NCI-H187 (cell line): ENCODE data around the gene DACH1.

Experiments
- DNase-seq, 2 experiments: peaks; one replicate each; lab custom pipeline; 2025; lab: John Stamatoyannopoulos, UW

The DACH1 gene

DNA sequence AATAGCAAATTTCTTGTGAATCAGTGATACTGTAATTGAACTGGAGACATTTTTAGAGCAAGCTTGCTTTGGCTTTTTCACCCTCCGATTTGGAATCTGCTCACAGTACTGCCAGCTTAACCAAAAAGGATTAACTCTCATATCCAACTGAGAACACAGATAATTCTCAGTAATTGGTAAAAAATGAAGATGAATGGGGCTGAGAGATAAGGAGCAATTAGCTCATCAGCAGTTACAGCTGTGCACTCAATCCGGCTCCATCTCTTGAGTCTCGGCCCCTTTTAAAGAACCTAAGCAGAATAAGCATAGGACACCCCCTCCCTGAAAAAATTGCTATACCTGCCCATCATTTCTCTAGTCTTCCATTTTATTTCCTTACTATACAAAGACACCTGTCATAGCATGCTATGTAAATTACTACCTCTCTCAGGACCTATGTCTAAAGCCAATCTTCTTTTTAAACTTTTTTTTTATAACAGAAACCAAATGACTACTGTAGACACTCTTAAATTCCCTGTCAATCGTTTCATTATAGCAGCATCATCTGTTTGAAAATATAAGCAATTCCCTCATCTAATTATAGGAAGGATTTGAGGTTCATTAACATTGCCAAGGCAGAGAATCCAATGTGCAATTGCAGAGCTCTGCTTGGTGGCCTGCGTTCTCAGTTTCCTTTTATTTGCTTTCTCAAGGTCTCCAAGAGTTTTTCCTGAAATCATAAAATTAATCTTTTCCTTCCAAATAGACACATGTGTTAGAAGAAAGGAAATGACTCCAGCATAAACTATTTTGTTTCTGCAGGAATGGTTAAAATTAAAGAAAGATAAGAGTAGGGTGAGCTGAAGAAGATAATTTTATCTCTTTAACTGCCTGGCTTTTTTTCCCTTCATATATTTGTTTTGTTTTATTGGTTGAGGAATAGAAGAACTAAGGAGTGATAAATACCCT is 242.1 kb downstream of the DACH1 start:
- no peak for DNase-seq

DNA sequence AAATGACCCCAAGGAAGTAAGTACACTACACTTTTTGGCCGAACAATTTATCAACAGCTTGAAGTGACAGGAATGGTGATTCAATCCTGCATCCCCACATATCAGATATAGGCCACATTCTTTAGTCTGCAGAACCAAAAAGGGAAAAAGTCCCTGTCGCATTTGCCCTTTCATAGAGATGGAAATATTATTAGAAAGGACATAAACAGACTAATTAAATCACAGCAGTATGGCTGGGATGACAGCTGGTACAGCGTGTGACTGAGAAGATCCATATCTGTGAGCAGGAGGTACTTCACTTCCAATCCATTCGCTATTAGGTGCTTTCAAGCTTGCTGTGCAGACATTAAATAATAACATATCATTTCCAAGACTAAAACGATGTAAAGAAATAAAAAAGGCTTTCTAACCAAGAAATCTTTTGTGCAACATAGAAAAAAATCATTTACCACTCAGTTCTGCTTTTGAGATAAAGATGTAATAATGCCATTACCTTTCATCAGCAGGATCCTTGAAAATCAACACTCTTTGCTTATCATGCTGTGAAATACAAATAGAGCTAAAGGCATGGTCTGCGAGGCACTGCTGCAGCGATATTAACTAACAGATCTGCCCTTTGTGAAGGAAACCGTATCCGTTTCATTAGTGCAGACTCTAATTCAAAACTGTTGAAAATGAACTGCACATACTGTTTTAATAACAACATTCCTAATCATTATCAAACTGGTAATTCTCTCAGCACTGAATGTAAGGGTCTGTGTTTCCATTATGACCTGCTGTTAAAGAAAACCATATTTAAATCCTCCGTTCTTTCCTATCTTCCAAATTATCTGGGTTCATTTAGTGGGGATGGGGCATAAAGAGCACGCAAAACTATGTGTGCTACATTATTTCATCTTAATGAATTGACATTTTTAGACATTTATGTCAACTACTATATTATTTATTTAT is 245.6 kb downstream of the DACH1 start:
- DNase-seq, result no peak

DNA sequence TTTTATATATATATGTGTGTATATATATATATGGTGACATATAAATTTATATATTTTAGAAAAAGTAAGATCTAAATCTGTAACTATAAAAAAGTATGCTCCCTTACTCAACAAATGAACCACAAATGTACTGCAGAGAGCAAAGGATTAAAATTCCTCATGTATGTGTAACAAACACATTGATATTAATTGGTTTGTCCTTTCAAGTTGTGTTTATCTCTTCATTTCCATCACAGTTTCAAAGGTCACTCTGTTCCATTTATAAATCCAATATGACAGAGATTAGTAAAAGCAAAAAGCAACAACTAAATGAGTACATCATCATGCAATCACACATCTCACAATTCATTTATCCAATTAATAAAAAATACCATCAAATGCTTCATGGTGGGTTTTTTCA is 247.9 kb downstream of the DACH1 start:
- no peak for DNase-seq

DNA sequence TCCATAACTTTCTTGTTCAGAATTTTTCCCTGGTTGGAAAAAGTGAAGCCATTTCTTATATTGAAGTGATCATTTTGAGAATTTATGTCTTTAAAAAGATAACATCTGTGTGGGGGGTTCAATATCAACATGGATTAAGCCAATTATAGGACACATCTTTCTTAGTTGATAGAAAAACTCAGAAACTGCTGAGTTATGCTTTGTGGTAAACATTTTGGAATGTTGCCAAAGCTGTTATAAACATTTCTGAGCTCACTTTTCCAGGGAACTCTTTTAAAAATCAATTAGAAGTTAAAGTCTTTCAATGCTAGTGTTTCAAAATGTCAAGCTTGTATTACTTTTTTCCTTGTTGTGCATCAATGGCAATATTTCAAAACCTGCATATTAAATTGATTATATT is 248.8 kb downstream of the DACH1 start:
- DNase-seq, result no peak

DNA sequence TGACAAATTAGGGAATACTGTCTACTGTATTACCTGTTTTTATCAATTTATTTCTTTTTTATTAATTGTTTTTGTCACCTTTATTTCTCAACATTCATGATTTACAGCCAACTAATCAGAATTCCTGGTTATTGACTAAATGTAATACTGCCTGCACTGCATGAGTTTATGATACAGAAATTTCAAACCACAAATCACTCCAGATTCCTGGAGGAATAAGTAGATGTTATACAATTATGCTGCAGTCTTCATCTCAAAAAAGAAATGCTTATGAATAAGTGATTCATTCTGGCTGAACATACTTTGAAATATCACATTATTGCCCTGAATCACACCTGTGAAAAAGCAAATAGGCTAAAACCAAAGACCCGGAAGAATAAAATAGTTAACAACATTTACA is 249.7 kb downstream of the DACH1 start:
- DNase-seq, result no peak

DNA sequence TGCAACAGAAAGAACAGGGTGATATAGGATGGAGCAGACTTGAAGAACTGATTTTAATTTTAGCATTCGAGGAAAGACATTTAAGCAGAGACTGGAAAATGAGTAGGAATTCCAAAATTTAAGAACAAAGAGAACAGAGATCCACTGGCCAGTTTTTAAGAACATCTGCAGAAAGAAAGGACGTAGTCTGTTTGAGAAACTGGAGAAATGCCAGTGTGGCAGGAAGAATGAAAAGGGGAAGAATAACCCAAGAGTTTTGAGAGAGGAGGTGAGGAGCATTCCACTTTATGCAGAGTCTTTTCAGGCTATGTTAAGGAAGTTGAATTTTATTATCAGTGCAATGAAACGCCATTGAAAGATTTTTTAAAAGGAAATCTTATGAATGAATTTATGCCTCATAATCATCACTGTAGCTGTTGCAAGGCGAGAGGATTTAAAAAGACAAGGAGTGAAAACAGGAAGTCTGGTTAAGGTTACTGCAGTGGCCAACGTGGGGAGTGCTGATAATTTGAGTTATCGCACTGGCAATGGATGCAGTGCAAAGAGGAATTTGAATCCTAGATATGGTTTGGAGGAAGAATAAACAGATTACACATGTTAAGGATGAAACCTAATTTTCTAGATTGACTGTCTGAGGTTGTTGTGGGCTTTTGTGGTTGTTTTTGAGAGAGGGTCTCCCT is 253.8 kb downstream of the DACH1 start:
- DNase-seq, result no peak

DNA sequence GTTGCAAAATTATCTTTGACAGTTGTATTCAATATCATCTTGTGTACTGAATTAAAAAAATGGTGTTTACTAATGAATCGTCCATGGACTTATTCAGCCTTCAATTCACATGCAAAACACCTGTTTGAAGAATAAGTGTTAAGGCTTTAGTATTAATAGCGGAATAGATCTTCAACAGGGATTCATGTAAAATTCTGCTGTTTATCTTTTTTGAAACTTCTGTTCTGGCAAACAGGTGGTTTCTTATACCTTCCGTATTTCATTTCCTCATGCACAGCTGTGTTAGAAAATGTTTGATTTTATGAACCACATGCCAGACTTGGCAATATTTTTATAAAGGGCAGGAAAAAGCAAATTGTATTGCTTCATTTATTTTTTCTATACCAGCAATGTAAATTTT is 255.7 kb downstream of the DACH1 start:
- no peak for DNase-seq

DNA sequence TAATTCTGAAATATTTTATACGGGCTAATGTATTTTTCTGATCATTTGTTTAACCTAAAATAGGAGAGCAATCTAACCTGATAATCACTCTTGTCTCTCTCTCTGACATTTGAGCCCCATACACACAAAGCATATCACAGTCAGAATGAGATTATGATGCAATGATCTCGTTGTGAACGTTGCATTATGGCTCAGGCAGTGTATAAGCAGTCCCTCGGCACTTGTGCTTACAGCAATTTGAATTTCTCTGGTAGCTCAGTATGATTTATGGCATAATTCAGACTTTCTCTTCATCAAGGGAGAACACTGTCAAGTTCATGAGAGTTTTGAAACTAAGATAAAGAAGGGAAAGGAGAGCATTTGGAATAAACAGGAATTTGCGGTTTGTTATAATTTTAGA is 256.1 kb downstream of the DACH1 start:
- DNase-seq, result no peak

DNA sequence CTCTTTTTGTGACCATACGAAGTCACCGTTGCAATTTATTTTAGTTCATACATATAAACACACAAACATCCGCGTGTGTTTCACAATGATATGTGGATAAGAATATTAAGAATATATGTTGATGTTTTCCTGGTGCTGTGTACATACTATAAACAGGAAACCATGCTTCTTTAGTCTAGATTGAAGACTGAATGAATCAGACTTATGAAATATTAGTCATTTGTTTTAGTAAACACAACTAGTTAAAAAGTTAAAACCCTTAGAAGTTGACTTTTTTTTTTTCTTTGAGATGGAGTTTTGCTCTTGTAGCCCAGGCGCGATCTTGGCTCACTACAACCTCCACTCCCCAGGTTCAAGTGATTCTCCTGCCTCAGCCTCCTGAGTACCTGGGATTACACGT is 257.7 kb downstream of the DACH1 start:
- DNase-seq, result no peak

DNA sequence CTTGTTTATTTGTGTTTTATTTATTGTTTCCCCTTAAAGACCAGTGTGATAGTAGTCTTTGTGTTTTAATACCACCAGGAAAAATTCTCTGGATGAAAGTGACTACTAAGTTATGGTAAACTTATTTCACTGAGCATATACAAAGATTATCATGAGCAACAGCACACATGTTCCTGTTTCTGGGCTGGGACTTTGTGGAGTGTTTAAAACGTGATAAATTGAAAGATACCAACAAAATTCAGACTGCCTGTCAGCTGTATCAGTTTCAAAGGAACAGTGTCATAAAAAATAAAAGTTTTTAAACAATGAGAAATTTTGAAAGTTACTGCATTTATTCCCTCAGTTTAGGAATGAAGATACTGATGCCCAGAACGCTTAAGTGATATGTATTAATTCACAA is 259.4 kb downstream of the DACH1 start:
- no peak for DNase-seq

DNA sequence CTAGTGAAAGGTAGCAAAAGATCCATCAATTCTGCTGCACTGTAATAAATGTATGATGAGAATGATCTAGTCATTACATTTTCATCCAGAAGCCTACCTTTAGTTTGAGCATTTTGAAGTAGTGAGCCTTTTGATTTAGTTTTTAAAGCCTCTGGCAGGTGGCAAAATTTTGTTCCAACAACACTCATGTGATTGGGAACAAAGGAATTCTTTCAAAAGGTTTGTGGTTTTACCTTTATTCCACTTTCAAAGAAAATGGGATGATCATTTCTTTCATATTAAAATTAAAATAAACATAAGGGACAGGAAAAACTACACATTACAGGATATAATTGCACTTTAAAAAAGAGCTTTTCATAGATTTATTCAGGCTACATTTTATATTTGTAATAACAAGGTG is 260.2 kb downstream of the DACH1 start:
- no peak for DNase-seq

DNA sequence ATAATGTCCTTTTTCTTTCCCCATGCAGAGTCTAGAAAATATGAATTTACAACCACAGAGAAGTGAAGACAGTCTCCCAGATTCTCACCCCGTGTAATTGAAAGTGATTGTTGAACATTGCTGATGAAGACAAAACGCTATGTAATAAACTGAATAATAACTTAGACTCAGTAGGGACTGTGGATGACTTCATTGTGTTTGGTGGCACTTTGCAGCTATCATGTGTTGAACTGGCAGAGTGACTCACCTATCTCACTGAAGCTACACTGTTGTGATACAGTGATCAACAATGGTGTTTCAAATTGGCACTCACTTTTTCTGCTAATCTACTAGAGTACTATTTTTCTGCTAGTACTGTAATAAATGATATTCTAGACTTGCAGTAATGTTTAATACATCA is 261.3 kb downstream of the DACH1 start:
- no peak for DNase-seq

DNA sequence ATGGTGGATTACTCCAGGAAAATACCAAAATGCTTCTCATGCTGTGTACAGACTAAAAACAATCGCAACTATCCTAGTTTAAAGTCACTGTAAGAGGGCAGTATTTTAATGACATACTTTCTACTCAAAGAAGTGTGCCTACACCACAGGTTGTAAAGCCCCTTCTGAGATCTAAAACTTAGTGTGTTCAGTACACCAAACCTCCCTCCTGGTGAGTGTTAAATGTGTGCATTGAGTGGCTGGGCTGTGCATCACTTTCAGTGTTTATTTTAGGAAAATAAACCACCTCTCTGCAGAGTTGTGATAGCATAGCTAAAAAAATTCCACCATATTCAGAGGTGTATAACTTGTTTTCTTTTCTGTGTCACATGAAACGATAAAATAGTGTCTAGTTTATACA is 263.7 kb downstream of the DACH1 start:
- DNase-seq, result no peak

DNA sequence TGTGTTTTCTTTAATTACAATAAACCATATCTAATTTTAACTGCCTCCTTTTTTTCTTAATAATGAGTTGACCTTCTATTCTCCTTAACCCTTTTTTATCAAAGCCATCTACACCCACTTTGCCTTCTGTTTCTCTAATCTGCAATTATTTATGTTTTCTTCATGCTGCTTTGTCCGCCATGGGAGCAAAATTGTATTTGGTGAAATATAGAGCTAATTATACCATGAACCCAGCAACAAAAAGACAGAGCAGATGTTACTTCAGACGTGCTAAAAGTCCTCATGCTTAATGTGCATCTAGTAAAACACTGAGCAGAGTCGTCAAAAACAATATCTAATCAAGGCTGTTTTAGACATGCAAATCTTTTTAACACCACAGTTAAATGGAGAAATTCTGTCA is 264.7 kb downstream of the DACH1 start:
- DNase-seq, result no peak

DNA sequence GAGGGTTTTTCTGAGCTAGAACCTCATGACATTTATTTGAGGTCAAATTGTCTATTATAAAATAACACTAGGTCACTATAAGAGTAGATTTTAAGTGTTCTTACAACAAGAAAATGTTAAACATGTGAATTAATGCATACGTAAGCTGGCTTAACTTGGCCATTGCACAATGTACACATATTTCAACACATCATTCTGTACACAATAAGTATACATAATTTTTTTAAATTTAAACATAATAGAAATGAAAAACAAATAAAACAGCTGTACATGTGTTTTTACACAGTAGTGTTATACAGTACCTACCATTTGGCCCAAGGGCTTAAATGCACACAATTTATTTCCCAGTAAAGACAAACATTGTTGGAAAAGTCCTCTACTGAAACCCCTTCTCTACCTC is 269.9 kb downstream of the DACH1 start:
- DNase-seq, result no peak

DNA sequence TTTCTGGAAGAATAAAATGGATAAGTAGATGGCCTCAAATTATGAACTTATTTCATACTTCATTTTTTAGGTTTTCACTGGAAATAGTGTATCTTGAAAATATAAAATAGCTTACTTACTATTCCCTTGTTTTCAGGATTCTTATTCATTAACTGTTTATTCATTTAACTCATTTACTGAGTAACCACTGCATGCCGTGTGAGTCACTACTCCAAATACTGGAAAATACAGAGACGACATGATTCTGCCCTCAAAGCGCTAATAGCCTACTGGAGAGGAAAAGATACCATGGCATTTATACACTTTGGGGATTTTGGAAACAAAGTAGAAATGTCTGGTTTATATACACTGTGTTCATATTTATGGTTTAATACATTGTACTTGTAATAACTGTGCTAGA is 270.9 kb downstream of the DACH1 start:
- no peak for DNase-seq

DNA sequence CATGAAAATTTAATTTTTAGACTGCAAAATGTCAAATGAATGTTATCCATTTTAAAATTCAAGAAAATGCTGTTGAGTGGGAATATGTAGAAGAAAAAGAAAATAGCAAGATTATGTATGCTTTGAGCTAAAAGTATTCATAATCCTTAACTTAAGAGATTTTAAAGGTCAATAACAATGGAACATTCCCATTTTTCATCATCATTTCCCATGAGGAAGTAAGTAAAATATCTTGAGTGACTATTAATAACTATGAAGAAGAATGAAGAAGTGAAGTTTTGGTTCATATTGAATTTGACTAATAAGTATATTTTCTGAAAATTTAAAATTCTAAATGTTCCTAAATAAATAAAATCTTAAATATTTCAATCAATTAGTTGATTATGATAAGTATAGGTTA is 273.4 kb downstream of the DACH1 start:
- DNase-seq, result no peak

DNA sequence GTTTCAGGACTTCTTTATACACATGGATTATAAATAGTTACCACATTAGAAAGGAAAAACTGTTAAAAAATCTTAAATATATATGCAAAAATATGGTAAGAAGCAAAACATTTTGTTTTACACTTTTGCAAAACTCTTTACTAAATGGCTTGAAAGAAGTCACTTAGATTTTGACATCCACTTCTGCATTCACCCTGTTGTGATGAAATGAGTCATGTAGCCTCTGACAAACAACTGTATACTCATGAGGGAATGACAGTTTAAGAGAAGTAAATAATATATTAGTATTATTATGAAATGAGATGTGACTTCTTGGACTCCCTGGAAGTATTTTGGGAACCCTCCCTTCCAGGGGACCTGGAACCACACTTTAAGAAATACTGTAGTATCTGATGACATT is 275.6 kb downstream of the DACH1 start:
- DNase-seq, result no peak

DNA sequence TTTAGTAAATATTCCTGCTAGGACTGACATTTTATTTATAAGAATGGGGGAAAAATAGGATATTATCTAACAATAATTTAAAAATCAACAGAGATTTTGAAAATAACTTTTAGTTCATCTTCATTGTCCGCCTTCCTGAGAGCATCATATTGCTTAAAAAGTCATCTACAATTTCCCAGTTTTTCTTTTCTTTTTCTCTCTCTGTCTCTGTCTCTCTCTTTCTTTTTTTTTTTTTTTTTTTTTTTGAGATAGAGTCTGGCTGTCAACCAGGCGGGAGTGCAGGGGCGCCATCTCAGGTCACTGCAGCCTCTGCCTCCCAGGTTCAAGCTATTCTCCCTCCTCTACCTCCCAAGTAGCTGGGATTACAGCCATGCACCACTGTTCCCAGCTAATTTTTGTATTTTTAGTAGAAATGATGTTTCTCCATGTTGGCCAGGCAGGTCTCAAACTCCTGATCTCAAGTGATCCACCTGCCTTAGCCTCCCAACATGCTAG is 276.3 kb downstream of the DACH1 start:
- no peak for DNase-seq

DNA sequence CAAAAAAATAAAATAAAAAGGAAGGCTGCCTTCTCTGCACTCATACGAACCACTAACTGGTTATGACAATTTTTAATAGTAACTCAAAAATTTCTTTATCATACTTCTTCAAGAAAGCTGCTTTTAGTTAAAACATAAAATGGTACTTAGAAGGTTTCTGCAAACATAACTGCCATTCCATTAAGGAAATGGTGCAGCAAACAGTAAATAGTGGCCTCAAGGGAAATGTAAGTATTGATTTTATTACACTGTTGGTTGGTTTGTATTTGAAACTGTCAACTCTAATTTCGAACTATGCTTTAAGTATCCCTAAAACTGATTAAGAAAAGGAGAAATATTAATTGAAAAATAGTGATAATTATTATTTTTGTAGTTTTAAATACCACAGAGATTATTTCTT is 278.0 kb downstream of the DACH1 start:
- DNase-seq, result no peak

DNA sequence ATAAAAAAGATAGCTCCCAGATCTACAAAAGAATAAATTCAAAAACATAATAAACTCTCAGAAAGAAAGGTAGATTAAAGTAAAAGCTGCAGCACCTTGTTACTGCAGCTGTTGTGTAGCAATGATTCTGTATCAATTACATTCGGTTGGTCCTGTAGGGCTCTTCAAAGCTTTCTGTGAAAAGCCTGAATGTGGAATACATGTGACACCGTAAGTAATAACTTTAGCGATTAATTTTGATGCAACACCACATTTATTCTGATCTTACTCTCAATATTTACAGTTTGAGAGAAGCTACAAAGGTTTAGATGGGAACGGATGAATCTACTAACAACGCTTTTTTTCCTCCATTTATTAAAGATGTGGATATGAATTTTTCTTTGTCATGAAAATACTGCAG is 279.2 kb downstream of the DACH1 start:
- no peak for DNase-seq

DNA sequence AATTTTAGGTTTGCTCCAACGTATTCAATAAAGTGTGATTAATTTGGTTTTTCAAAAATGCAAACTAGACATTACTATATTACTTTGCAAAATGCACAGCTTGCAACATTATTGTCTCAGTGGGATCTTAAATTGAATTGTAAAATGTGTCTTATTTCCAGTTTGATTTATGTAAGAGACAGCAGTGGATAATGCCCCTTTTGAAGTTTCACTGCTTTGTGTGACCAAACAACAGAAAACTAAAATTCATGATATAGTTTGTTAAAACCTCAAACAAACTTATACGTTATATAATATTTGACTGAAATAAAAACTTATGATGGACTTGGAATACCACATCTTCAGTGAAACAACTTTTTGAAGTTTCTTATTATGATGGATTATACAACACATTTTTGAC is 279.8 kb downstream of the DACH1 start:
- DNase-seq, result no peak
